Measurements from ENCODE around the gene MYADML2. TPM values are rescaled to one million over a fixed set of nuclear protein-coding genes. Genes with fewer than 3 reads are reported as not detected.

Gene MYADML2
- total RNA-seq, 2 experiments from 2014 or later: not detected

GRCh38 chr17:81917565-81918332 lies 29.3 kb downstream of the MYADML2 start, which contains the start of gene SIRT7:
TSS of gene SIRT7 (minus strand) at chr17:81918176. CDS start at chr17:81918131, 45 bp downstream.
- Mint-ChIP-seq H3K4me1 (ENCODE audit: low read depth) (peaks cover 20% of the 10 kb centered on the region), H3K27me3 (no peaks in the 10 kb centered on the region), H3K27ac (peak within 1 kb of the TSS; percentile 78), H3K36me3 (ENCODE audit: low read depth) (peaks cover 24% of the 10 kb centered on the region), H3K9me3 (no peaks in the 10 kb centered on the region), H3K4me3 (peak within 1 kb of the TSS; percentile 83)
- ATAC-seq: peak; percentile 92
- TF ChIP-seq CTCF (IDR thresholded peaks at IDR 0.05): no peak
- ChIA-PET CTCF (interaction anchor here (0.7 to 1.8 kb wide), 8 partner anchors 9 to 284 kb away, joined by 3 to 5 read pairs (median 4); partner anchors contain the start of genes ARHGDIA, DCXR and MAFG), POLR2A (interaction anchor here (0.7 to 2.2 kb wide), 10 partner anchors 9 to 283 kb away, joined by 3 to 16 read pairs (median 3); partner anchors contain the start of genes ANAPC11, MAFG and NPB)
- DNase-seq: peak; percentile 78
- intact Hi-C loops (cut with micrococcal nuclease): no loop called here

DNA sequence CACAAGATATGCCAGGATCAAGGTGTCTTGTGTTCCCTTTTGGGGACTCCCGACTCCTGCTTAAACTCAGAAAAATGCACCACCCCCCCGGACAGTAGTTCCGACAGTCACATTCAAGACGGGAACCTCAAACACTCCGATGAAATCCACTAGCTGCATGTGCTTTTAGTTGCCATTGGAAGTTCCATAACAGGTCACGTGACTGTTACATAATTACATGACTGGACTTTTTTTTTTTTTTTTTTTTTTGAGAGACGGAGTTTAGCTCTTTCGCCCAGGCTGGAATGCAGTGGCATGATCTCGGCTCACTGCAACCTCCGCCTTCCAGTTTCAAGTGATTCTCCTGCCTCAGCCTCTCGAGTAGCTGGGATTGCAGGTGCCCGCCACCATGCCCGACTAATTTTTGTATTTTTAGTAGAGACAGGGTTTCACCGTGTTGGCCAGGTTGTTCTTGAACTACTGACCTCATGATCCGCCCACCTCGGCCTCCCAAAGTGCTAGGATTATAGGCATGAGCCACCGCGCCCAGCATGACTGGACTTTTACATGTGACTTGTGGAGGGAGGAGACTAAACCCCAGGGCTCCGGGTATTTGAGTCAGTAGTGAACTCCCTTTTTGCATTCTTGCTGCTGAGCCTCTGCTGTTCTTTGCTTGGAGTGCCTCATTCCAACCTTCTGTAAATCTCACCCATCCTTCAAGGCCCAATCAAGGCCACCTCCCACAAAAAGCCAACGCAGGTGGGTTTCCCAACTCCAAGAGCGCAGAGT lies 30.6 kb downstream of the MYADML2 start:
- Mint-ChIP-seq H3K4me3 (peak overlapping the region; percentile 83), H3K27ac (peak overlapping the region; percentile 40), H3K4me1 (ENCODE audit: low read depth) (peaks cover 28% of the 10 kb centered on the region), H3K27me3 (no peaks in the 10 kb centered on the region), H3K9me3 (no peaks in the 10 kb centered on the region), H3K36me3 (ENCODE audit: low read depth) (peaks cover 25% of the 10 kb centered on the region)
- POLR2A ChIA-PET: interaction anchor here (0.8 to 2.2 kb wide), 8 partner anchors 10 to 285 kb away, joined by 3 to 16 read pairs (median 4); partner anchors contain the start of gene MAFG
- ATAC-seq (no peak), DNase-seq (no peak)
- intact Hi-C loops (cut with micrococcal nuclease): no loop called here
- CTCF ChIA-PET: interaction anchor here (0.9 to 1.8 kb wide), 5 partner anchors 10 to 121 kb away, joined by 3 to 5 read pairs (median 5); partner anchors contain the start of genes DCXR and MAFG
- no peak for TF ChIP-seq CTCF (IDR thresholded peaks at IDR 0.05)

DNA sequence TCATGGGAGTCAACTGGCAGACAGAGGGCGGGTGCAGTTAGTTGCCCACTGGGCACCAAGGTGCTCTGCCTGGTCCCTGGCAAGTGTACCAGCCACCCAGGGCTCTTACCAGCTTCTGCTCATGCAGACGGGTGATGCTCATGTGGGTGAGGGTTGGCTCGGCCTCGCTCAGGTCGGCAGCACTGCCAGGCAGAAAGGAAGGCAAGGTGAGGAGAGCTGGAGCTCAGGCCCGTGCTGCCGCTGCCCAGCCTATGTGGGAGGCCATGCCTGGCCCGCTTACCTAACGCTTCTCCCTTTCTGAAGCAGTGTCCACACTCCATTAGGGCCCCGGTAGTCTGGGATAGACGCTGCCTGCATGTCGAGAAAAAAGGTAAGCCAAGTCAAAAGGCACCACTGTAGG lies 31.7 kb downstream of the MYADML2 start:
- CTCF ChIA-PET: interaction anchor here (1.0 to 1.1 kb wide), 2 partner anchors 9 to 46 kb away, joined by 3 to 4 read pairs; no protein-coding TSS in a partner anchor
- no peak overlapping the region for H3K4me3 Mint-ChIP-seq

GRCh38 chr17:81914103-81914850 lies 32.8 kb downstream of the MYADML2 start:
- Mint-ChIP-seq H3K9me3 (no peaks in the 10 kb centered on the region), H3K36me3 (ENCODE audit: low read depth) (peaks cover 22% of the 10 kb centered on the region), H3K4me3 (no peak overlapping the region), H3K27me3 (no peaks in the 10 kb centered on the region), H3K4me1 (ENCODE audit: low read depth) (peaks cover 31% of the 10 kb centered on the region), H3K27ac (no peak overlapping the region)
- no peak for ATAC-seq
- DNase-seq: no peak
- POLR2A ChIA-PET: interaction anchor here (1.3 to 2.6 kb wide), 3 partner anchors 9 to 30 kb away, joined by 3 to 9 read pairs (median 6); partner anchors contain the start of gene MAFG
- no peak for TF ChIP-seq CTCF (IDR thresholded peaks at IDR 0.05)
- CTCF ChIA-PET: interaction anchor here (1.1 kb wide), 2 partner anchors 9 to 10 kb away, joined by 4 read pairs; no protein-coding TSS in a partner anchor
- intact Hi-C loops (cut with micrococcal nuclease): no loop called here

More for the DNA sequence above, 31.7 kb downstream of the MYADML2 start:
- Mint-ChIP-seq H3K36me3 (ENCODE audit: low read depth) (peaks cover 25% of the 10 kb centered on the region), H3K27ac (no peak overlapping the region), H3K9me3 (no peaks in the 10 kb centered on the region), H3K27me3 (no peaks in the 10 kb centered on the region), H3K4me1 (ENCODE audit: low read depth) (peaks cover 28% of the 10 kb centered on the region)
- no peak for TF ChIP-seq CTCF (IDR thresholded peaks at IDR 0.05)
- intact Hi-C loops (cut with micrococcal nuclease): no loop called here
- DNase-seq (no peak), ATAC-seq (no peak)
- POLR2A ChIA-PET: interaction anchor here (1.6 to 1.7 kb wide), 2 partner anchors 11 to 87 kb away, joined by 3 to 6 read pairs; partner anchors contain the start of gene MAFG

Measured in activated CD8-positive, alpha-beta T cell treated with anti-CD3 and anti-CD28 coated beads for 36 hours (primary cell).